Thyroid gland (tissue), 4 donors: Measurements from ENCODE around the gene ADARB1. TPM values are rescaled to one million over a fixed set of nuclear protein-coding genes. Genes with fewer than 3 reads are reported as not detected.

Source experiments
- DNase-seq, 2 donors: peaks; one replicate each; pipeline ENCODE4 v3.0.0-alpha.2; 2019
- H3K27ac ChIP-seq, 3 donors: fragments of 200-600 bp; sonication (generic); 1 replicate in 2 of 3; 2 replicates in 1 of 3; pipeline ENCODE4 v1.5.1; 2016 to 2019; ENCODE audit warnings: mild to moderate bottlenecking in 1 of 3, moderate library complexity in 1 of 3
- H3K27me3 ChIP-seq: fragments of 200-600 bp; sonication (generic); one replicate; pipeline ENCODE4 v1.5.1; 2019
- H3K36me3 ChIP-seq, 2 donors: fragments of 200-600 bp; sonication (generic); one replicate each; pipeline ENCODE4 v1.5.1; 2016 to 2019
- H3K4me1 ChIP-seq, 2 donors: fragments of 200-600 bp; sonication (generic); one replicate each; pipeline ENCODE4 v1.5.1; 2017 to 2019
- H3K4me3 ChIP-seq, 3 donors: fragments of 200-600 bp; sonication (generic); replicated peaks in 1 of 3; 1 replicate in 2 of 3; 2 replicates in 1 of 3; pipeline ENCODE4 v1.5.1; 2016; ENCODE audit warnings: mild to moderate bottlenecking in 1 of 3
- H3K9me3 ChIP-seq: fragments of 200-600 bp; sonication (generic); one replicate; pipeline ENCODE4 v1.5.1; 2017
- POLR2A ChIP-seq, 2 donors: fragments of 450-650 bp; IDR thresholded peaks; one replicate each; pipeline ENCODE4 v1.6.1; 2017; ENCODE audit warnings: antibody characterized with exemption in 2 of 2, mild to moderate bottlenecking in 2 of 2, moderate library complexity in 1 of 2
- WGBS, 2 donors: methylation state at CpG; one replicate each; pipeline ENCODE4 v1.1.5; 2017; 5-methylcytosine and 5-hydroxymethylcytosine counted together
- intact Hi-C: fragments of 100-400 bp; cut with DNase I; formaldehyde crosslinking; loops from one replicate; pipeline ENCODE4 v1.15.1; 2023
- total RNA-seq, 4 donors: library from RNA; depleted of rRNA; stranded (reverse); fragments of >200 nt; gene quantifications; one replicate each; pipeline ENCODE4 v1.2.3, GENCODE V29; 2016
- TF ChIP-seq, protein P1 (sequence below), 6 experiments: fragments of 200-600 bp in 3 of 6; fragments of 450-650 bp in 3 of 6; sonication (generic) in 3 of 6; IDR thresholded peaks; one replicate each; pipeline ENCODE4 v1.5.1; 2016 to 2019; ENCODE audit warnings: antibody characterized with exemption in 6 of 6, mild to moderate bottlenecking in 2 of 6, inconsistent platforms in 1 of 6, moderate library complexity in 1 of 6

The ADARB1 gene
- total RNA-seq, 4 donors from 2014 or later, result 5.0 to 20.2 (median 10.1) TPM

DNA sequence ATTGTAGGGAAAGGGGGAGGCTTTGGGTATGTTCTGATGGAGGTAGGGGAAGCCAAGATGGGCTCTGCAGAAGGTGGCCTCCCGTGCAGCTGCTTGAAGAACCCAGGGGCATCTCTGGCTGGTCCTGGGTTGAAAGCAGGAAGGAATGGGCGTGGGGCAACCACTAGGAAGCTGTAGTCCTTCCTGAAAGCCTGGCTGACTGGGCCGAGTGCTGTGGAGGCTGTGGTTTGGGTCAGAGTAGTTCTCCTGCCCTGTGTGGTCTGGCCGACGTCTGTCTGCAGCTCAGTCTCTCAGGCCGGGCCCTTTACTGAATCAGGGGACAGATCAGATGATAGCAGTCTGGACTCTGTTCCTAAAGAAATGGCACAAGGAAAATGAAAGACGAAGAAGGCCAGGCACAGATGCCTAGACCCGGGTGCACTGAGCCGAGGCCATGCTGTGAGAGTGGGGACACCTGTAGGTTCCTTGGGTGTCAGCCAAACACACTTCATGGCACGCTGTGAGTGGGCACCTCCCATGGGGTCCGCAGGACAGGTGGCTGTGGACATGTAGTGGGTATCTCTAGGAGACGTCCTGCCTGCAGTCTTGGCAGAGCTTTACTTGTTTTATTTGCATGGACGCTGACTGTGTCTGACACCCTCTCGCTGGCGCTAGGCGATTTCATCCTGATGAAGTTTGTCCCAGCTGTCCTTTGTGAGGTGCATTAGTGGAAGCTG lies 126.4 kb downstream of the ADARB1 start:
- 79 to 85% methylated on average over 16 of the region's 16 CpGs for WGBS, 2 donors

DNA sequence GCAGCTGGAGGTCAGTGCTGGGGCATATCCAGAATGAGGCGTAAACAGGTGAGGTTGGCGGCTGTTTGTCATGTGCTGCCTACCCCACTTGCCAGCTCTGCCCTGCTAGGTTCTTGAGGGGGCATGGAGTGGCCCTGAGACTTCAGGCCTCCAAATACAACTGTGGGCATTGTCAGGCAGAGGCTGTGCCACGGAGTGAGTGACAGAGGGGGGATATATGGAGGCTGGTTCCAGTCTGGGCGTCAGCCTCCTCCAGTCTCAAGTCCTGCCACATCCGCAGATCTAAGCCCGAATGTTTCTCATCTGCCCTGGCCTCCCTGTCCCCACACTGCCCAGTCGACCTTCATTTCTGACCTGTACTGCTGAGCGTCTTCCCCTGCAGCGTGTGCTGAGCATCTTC lies 128.0 kb downstream of the ADARB1 start:
- 91 to 93% methylated on average over 9 of the region's 9 CpGs for WGBS, 2 donors
- no peak overlapping the region for H3K27ac ChIP-seq
- no peaks in the 10 kb centered on the region for H3K4me1 ChIP-seq
- TF ChIP-seq, protein P1, sequence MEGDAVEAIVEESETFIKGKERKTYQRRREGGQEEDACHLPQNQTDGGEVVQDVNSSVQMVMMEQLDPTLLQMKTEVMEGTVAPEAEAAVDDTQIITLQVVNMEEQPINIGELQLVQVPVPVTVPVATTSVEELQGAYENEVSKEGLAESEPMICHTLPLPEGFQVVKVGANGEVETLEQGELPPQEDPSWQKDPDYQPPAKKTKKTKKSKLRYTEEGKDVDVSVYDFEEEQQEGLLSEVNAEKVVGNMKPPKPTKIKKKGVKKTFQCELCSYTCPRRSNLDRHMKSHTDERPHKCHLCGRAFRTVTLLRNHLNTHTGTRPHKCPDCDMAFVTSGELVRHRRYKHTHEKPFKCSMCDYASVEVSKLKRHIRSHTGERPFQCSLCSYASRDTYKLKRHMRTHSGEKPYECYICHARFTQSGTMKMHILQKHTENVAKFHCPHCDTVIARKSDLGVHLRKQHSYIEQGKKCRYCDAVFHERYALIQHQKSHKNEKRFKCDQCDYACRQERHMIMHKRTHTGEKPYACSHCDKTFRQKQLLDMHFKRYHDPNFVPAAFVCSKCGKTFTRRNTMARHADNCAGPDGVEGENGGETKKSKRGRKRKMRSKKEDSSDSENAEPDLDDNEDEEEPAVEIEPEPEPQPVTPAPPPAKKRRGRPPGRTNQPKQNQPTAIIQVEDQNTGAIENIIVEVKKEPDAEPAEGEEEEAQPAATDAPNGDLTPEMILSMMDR (IDR thresholded peaks at IDR 0.05), result no peak
- TF ChIP-seq POLR2A (IDR thresholded peaks at IDR 0.05), result no peak
- intact Hi-C loops, result no loop called here
- no peaks in the 10 kb centered on the region for H3K9me3 ChIP-seq
- no peaks in the 10 kb centered on the region for H3K36me3 ChIP-seq
- no peak overlapping the region for H3K4me3 ChIP-seq
- no peak for DNase-seq
- no peaks in the 10 kb centered on the region for H3K27me3 ChIP-seq

More for the DNA sequence above, 126.4 kb downstream of the ADARB1 start:
- no peak for DNase-seq
- H3K36me3 ChIP-seq, result no peaks in the 10 kb centered on the region
- H3K4me1 ChIP-seq, result no peaks in the 10 kb centered on the region
- TF ChIP-seq POLR2A (IDR thresholded peaks at IDR 0.05), result no peak
- TF ChIP-seq, protein P1 (IDR thresholded peaks at IDR 0.05), result no peak
- no peaks in the 10 kb centered on the region for H3K9me3 ChIP-seq
- H3K27me3 ChIP-seq, result no peaks in the 10 kb centered on the region
- H3K4me3 ChIP-seq, result no peak overlapping the region
- intact Hi-C loops, result no loop called here
- H3K27ac ChIP-seq, result no peak overlapping the region

- no peak for TF ChIP-seq POLR2A (IDR thresholded peaks at IDR 0.05)
- TF ChIP-seq, protein P1 (IDR thresholded peaks at IDR 0.05), result no peak
- DNase-seq, result no peak
- no peaks in the 10 kb centered on the region for H3K9me3 ChIP-seq
- no peaks in the 10 kb centered on the region for H3K27me3 ChIP-seq
- no peaks in the 10 kb centered on the region for H3K36me3 ChIP-seq
- H3K4me3 ChIP-seq, result no peak overlapping the region
- 88 to 93% methylated on average over 16 of the region's 16 CpGs for WGBS, 2 donors
- intact Hi-C loops, result no loop called here
- no peak overlapping the region for H3K27ac ChIP-seq
- no peaks in the 10 kb centered on the region for H3K4me1 ChIP-seq
Observed at GRCh38 chr21:45202889-45203288, 128.5 kb downstream of the ADARB1 start.

GRCh38 chr21:45203983-45204382 lies 129.6 kb downstream of the ADARB1 start:
- no peak for DNase-seq
- WGBS, 2 donors, result 83 to 85% methylated on average over 8 of the region's 8 CpGs
- no peaks in the 10 kb centered on the region for H3K9me3 ChIP-seq
- intact Hi-C loops, result no loop called here
- no peaks in the 10 kb centered on the region for H3K36me3 ChIP-seq
- no peak overlapping the region for H3K4me3 ChIP-seq
- no peak for TF ChIP-seq POLR2A (IDR thresholded peaks at IDR 0.05)
- TF ChIP-seq, protein P1 (IDR thresholded peaks at IDR 0.05), result no peak
- no peaks in the 10 kb centered on the region for H3K27me3 ChIP-seq
- H3K27ac ChIP-seq, result no peak overlapping the region
- H3K4me1 ChIP-seq, result no peaks in the 10 kb centered on the region

- H3K4me3 ChIP-seq, result no peak overlapping the region
- 90% methylated on average over 11 of the region's 11 CpGs for WGBS, 2 donors
- TF ChIP-seq POLR2A (IDR thresholded peaks at IDR 0.05), result no peak
- TF ChIP-seq, protein P1 (IDR thresholded peaks at IDR 0.05), result no peak
- intact Hi-C loops, result no loop called here
- H3K4me1 ChIP-seq, result no peaks in the 10 kb centered on the region
- H3K9me3 ChIP-seq, result no peaks in the 10 kb centered on the region
- DNase-seq, result no peak
- no peaks in the 10 kb centered on the region for H3K36me3 ChIP-seq
- no peak overlapping the region for H3K27ac ChIP-seq
- H3K27me3 ChIP-seq, result no peaks in the 10 kb centered on the region
Observed at GRCh38 chr21:45204395-45204794, 130.0 kb downstream of the ADARB1 start.
